Activated CD8-positive, alpha-beta T cell treated with anti-CD3 and anti-CD28 coated beads for 36 hours (primary cell): ENCODE measurements around the gene KCNMA1. TPM values are rescaled to one million over a fixed set of nuclear protein-coding genes. Genes with fewer than 3 reads are reported as not detected.

ENCODE experiments used
- ATAC-seq: fragments of 200-7000 bp; cut with Tn5 transposase; one replicate; pipeline ENCODE4 v1.10.0; 2021; ENCODE audit warnings: mild to moderate bottlenecking, moderate library complexity
- CTCF ChIA-PET: fragments of 350-600 bp; sonication (Branson Sonifier 250); formaldehyde crosslinking; loops from one replicate; lab custom pipeline; 2021; ENCODE audit warnings: antibody characterized with exemption; lab: Charles Lee
- POLR2A ChIA-PET: fragments of 350-600 bp; sonication (Branson Sonifier 250); formaldehyde crosslinking; loops from one replicate; lab custom pipeline; 2021; ENCODE audit warnings: antibody characterized with exemption; lab: Charles Lee
- DNase-seq: peaks from one replicate; pipeline ENCODE4 v3.0.0-alpha.2; 2020
- H3K27ac Mint-ChIP-seq: one replicate; pipeline ENCODE4 v1.8.0; 2021; ENCODE audit warnings: mild to moderate bottlenecking, mixed read lengths
- H3K27me3 Mint-ChIP-seq: one replicate; pipeline ENCODE4 v1.8.0; 2021; ENCODE audit warnings: mixed read lengths
- H3K36me3 Mint-ChIP-seq: one replicate; pipeline ENCODE4 v1.8.0; 2021; ENCODE audit warnings: low read depth, mixed read lengths
- H3K4me1 Mint-ChIP-seq: one replicate; pipeline ENCODE4 v1.8.0; 2021; ENCODE audit warnings: low read depth, mixed read lengths
- H3K4me3 Mint-ChIP-seq: one replicate; pipeline ENCODE4 v1.8.0; 2021; ENCODE audit warnings: mild to moderate bottlenecking, moderate library complexity, mixed read lengths
- H3K9me3 Mint-ChIP-seq: one replicate; pipeline ENCODE4 v1.8.0; 2021; ENCODE audit warnings: mixed read lengths
- CTCF ChIP-seq: fragments of 200-600 bp; IDR thresholded peaks from one replicate; pipeline ENCODE4 v1.8.0; 2022; ENCODE audit warnings: antibody characterized with exemption, mild to moderate bottlenecking
- intact Hi-C: fragments of 100-400 bp; cut with micrococcal nuclease; formaldehyde crosslinking; loops from one replicate; pipeline ENCODE4 v1.10.0; 2022
- total RNA-seq, 2 experiments: library from RNA; stranded (reverse); gene quantifications; one replicate each; pipeline ENCODE4 v1.2.3, GENCODE V29; 2021

KCNMA1 gene
- total RNA-seq, 2 experiments from 2014 or later, result 0.18 TPM; not detected in 1

GRCh38 chr10:77351386-77351785 lies 286.2 kb downstream of the KCNMA1 start:
- Mint-ChIP-seq H3K27me3 (no peaks in the 10 kb centered on the region), H3K36me3 (no peaks in the 10 kb centered on the region), H3K27ac (no peak overlapping the region), H3K4me1 (peaks cover 9% of the 10 kb centered on the region), H3K4me3 (no peak overlapping the region), H3K9me3 (no peaks in the 10 kb centered on the region)
- DNase-seq (no peak), ATAC-seq (no peak)
- CTCF ChIA-PET, result no interaction called here
- intact Hi-C loops, result no loop called here
- TF ChIP-seq CTCF, result no peak
- POLR2A ChIA-PET, result no interaction called here

- DNase-seq, result peak; percentile 68
- Mint-ChIP-seq H3K27me3 (no peaks in the 10 kb centered on the region), H3K27ac (no peak overlapping the region), H3K9me3 (no peaks in the 10 kb centered on the region), H3K4me3 (no peak overlapping the region), H3K36me3 (no peaks in the 10 kb centered on the region), H3K4me1 (peaks cover 9% of the 10 kb centered on the region)
- ChIA-PET CTCF (no interaction called here), POLR2A (no interaction called here)
- peak; percentile 95 for ATAC-seq
- intact Hi-C loops, result no loop called here
- TF ChIP-seq CTCF, result no peak
Observed at GRCh38 chr10:77350711-77351119, 286.9 kb downstream of the KCNMA1 start.

- H3K4me1 Mint-ChIP-seq, result peaks cover 9% of the 10 kb centered on the region
- no peak for ATAC-seq
- intact Hi-C loops, result no loop called here
- no peaks in the 10 kb centered on the region for H3K9me3 Mint-ChIP-seq
- DNase-seq, result no peak
- H3K27ac Mint-ChIP-seq, result no peak overlapping the region
- no peak for TF ChIP-seq CTCF
- ChIA-PET POLR2A (no interaction called here), CTCF (no interaction called here)
- no peaks in the 10 kb centered on the region for H3K27me3 Mint-ChIP-seq
- no peak overlapping the region for H3K4me3 Mint-ChIP-seq
- H3K36me3 Mint-ChIP-seq, result no peaks in the 10 kb centered on the region
Observed at GRCh38 chr10:77350134-77350533, 287.5 kb downstream of the KCNMA1 start.

- no peak for TF ChIP-seq CTCF
- intact Hi-C loops, result no loop called here
- H3K9me3 Mint-ChIP-seq, result no peaks in the 10 kb centered on the region
- no peak overlapping the region for H3K27ac Mint-ChIP-seq
- no peaks in the 10 kb centered on the region for H3K36me3 Mint-ChIP-seq
- peaks cover 9% of the 10 kb centered on the region for H3K4me1 Mint-ChIP-seq
- ChIA-PET POLR2A (no interaction called here), CTCF (interaction anchor here (1.2 kb wide), 1 partner anchor 14 kb away, joined by 3 read pairs; no protein-coding TSS in a partner anchor)
- H3K27me3 Mint-ChIP-seq, result no peaks in the 10 kb centered on the region
- H3K4me3 Mint-ChIP-seq, result no peak overlapping the region
- ATAC-seq, result no peak
- DNase-seq, result no peak
Observed at GRCh38 chr10:77349226-77349625, 288.4 kb downstream of the KCNMA1 start.

- no peak overlapping the region for H3K27ac Mint-ChIP-seq
Observed at GRCh38 chr10:77348751-77349150, 288.9 kb downstream of the KCNMA1 start.

More at GRCh38 chr10:77348751-77349150, 288.9 kb downstream of the KCNMA1 start:
- Mint-ChIP-seq H3K4me1 (peaks cover 9% of the 10 kb centered on the region), H3K9me3 (no peaks in the 10 kb centered on the region), H3K36me3 (no peaks in the 10 kb centered on the region), H3K27me3 (no peaks in the 10 kb centered on the region), H3K4me3 (no peak overlapping the region)
- no peak for TF ChIP-seq CTCF
- no peak for ATAC-seq
- POLR2A ChIA-PET, result no interaction called here
- CTCF ChIA-PET, result interaction anchor here (1.2 kb wide), 1 partner anchor 14 kb away, joined by 3 read pairs; no protein-coding TSS in a partner anchor
- intact Hi-C loops, result no loop called here
- no peak for DNase-seq
